Muscle of leg (tissue), 11 donors: ENCODE results near the gene GALT. TPM values are rescaled to one million over a fixed set of nuclear protein-coding genes. Genes with fewer than 3 reads are reported as not detected.

Source experiments
- DNase-seq: peaks from one replicate; pipeline ENCODE4 v3.0.0; 2013
- H3K27ac ChIP-seq: one replicate; pipeline ENCODE4 v1.5.1; 2013; ENCODE audit warnings: mild to moderate bottlenecking, low read length, control low read depth
- H3K27me3 ChIP-seq: one replicate; pipeline ENCODE4 v1.6.1; 2013; ENCODE audit warnings: low read length; ENCODE audit not compliant: control insufficient read depth, insufficient read depth
- H3K36me3 ChIP-seq: one replicate; pipeline ENCODE4 v1.6.1; 2013; ENCODE audit warnings: low read length; ENCODE audit not compliant: control insufficient read depth, insufficient read depth
- H3K4me1 ChIP-seq: one replicate; pipeline ENCODE4 v1.6.1; 2013; ENCODE audit warnings: low read length; ENCODE audit not compliant: control insufficient read depth, insufficient read depth
- H3K4me3 ChIP-seq: one replicate; pipeline ENCODE4 v1.5.1; 2013; ENCODE audit warnings: low read length, control low read depth
- H3K9me3 ChIP-seq: replicated peaks from 2 replicates; pipeline ENCODE4 v1.6.1; 2013; ENCODE audit warnings: low read depth, low read length; ENCODE audit not compliant: control insufficient read depth
- WGBS: methylation state at CpG from one replicate; pipeline ENCODE4 v1.1.5; 2013; ENCODE audit warnings: missing lambda C conversion rate; ENCODE audit not compliant: insufficient coverage; 5-methylcytosine and 5-hydroxymethylcytosine counted together
- polyA plus RNA-seq, 8 donors: library from polyadenylated mRNA; unstranded; fragments of 120-200 nt; gene quantifications; one replicate each; pipeline versions ENCODE4 v1.2.1 to v1.2.3, GENCODE V29; 2013; ENCODE audit warnings: inconsistent platforms in 1 of 8, low replicate concordance in 1 of 8; ENCODE audit not compliant: insufficient read length in 8 of 8, insufficient read depth in 1 of 8
- total RNA-seq: library from RNA; stranded (reverse); fragments of 120-200 nt; gene quantifications from one replicate; pipeline ENCODE4 v1.2.4, GENCODE V29; 2013

GALT gene
- total and polyA plus RNA-seq, 9 donors: 29.5 to 53.5 (median 40.8) TPM

GRCh38 chr9:34690983-34691935 is 44.8 kb downstream of the GALT start, which contains the start of gene CCL19:
CCL19 (minus strand) TSS chr9:34691276; CDS start chr9:34691139, 137 bp downstream.
- Histone ChIP-seq H3K9me3 (no peaks in the 10 kb centered on the region), H3K27me3 (no peaks in the 10 kb centered on the region), H3K4me1 (peaks cover 5% of the 10 kb centered on the region), H3K27ac (no peak within 1 kb of the TSS), H3K4me3 (no peak within 1 kb of the TSS), H3K36me3 (no peaks in the 10 kb centered on the region)
- DNase-seq: no peak
- 45% methylated on average over 3 of the region's 6 CpGs for WGBS

- no peak overlapping the region for H3K4me3 ChIP-seq
- no peak for DNase-seq
- H3K9me3 ChIP-seq: no peaks in the 10 kb centered on the region
- WGBS: no CpG with 5 or more reads among the region's 5 CpGs
- no peaks in the 10 kb centered on the region for H3K27me3 ChIP-seq
- H3K4me1 ChIP-seq: no peaks in the 10 kb centered on the region
- H3K27ac ChIP-seq: no peak overlapping the region
- H3K36me3 ChIP-seq: no peaks in the 10 kb centered on the region
Measured at GRCh38 chr9:34691936-34692315, 45.5 kb downstream of the GALT start.

GRCh38 chr9:34693560-34693959 is 47.1 kb downstream of the GALT start:
- DNase-seq: no peak
- WGBS: no CpG with 5 or more reads among the region's 2 CpGs
- no peak overlapping the region for H3K27ac ChIP-seq
- H3K4me1 ChIP-seq: no peaks in the 10 kb centered on the region
- no peaks in the 10 kb centered on the region for H3K9me3 ChIP-seq
- no peaks in the 10 kb centered on the region for H3K27me3 ChIP-seq
- no peak overlapping the region for H3K4me3 ChIP-seq
- no peaks in the 10 kb centered on the region for H3K36me3 ChIP-seq

GRCh38 chr9:34694811-34695210 is 48.3 kb downstream of the GALT start:
- no peaks in the 10 kb centered on the region for H3K4me1 ChIP-seq
- no peak for DNase-seq
- H3K36me3 ChIP-seq: no peaks in the 10 kb centered on the region
- H3K9me3 ChIP-seq: no peaks in the 10 kb centered on the region
- H3K27ac ChIP-seq: no peak overlapping the region
- no peak overlapping the region for H3K4me3 ChIP-seq
- H3K27me3 ChIP-seq: peaks cover 2% of the 10 kb centered on the region

Other genes starting within 250 kb of the GALT start
- 6.0 TPM for gene FAM219A, start 188.1 kb upstream of the GALT start, total RNA-seq
- gene FAM219A, start 188.1 kb upstream of the GALT start, polyA plus RNA-seq: 10 to 100 TPM; 10.6 to 13.3 (median 11.8) TPM
- gene DNAI1, start 187.9 kb upstream of the GALT start, total RNA-seq: 0.13 TPM
- gene DNAI1, start 187.9 kb upstream of the GALT start, polyA plus RNA-seq: under 1 TPM in 3 of 8 donors, not detected in 5; 0.18 to 0.29 (median 0.25) TPM
- 3.4 TPM for gene ENHO, start 123.7 kb upstream of the GALT start, total RNA-seq
- gene ENHO, start 123.7 kb upstream of the GALT start, polyA plus RNA-seq: 1 to 10 TPM; 2.8 to 6.1 (median 4.8) TPM
- 22.1 TPM for gene CNTFR, start 57.0 kb upstream of the GALT start, total RNA-seq
- gene CNTFR, start 57.0 kb upstream of the GALT start, polyA plus RNA-seq: 10 to 100 TPM; 32.6 to 88.6 (median 63.2) TPM
- 26.1 TPM for gene RPP25L, start 34.6 kb upstream of the GALT start, total RNA-seq
- 10 to 100 TPM; 20.4 to 25.9 (median 22.0) TPM for gene RPP25L, start 34.6 kb upstream of the GALT start, polyA plus RNA-seq
- gene DCTN3, start 26.2 kb upstream of the GALT start, total RNA-seq: 67.4 TPM
- 10 to 100 TPM; 69.0 to 78.7 (median 71.4) TPM for gene DCTN3, start 26.2 kb upstream of the GALT start, polyA plus RNA-seq
- gene ARID3C, start 17.6 kb upstream of the GALT start, total RNA-seq: 0.09 TPM
- gene ARID3C, start 17.6 kb upstream of the GALT start, polyA plus RNA-seq: under 1 TPM in 4 of 8 donors, not detected in 4; 0.07 to 0.15 (median 0.13) TPM
- 27.0 TPM for gene SIGMAR1, start 8.9 kb upstream of the GALT start, total RNA-seq
- 10 to 100 TPM; 44.0 to 62.8 (median 57.1) TPM for gene SIGMAR1, start 8.9 kb upstream of the GALT start, polyA plus RNA-seq
- 142 TPM for gene IL11RA, start 5.5 kb downstream of the GALT start, total RNA-seq
- gene IL11RA, start 5.5 kb downstream of the GALT start, polyA plus RNA-seq: 100 to 1,000 TPM in 7 of 8 donors, 10 to 100 TPM in 1; 95.8 to 181 (median 133) TPM
- gene CCL27, start 16.0 kb downstream of the GALT start, total RNA-seq: 0.31 TPM
- gene CCL27, start 16.0 kb downstream of the GALT start, polyA plus RNA-seq: 1 to 10 TPM in 1 of 8 donors, under 1 TPM in 6, not detected in 1; 0.53 to 1.1 (median 0.63) TPM
- gene CCL19, start 44.6 kb downstream of the GALT start, total RNA-seq: 0.35 TPM
- under 1 TPM in 4 of 8 donors, not detected in 4; 0.16 to 0.48 (median 0.29) TPM for gene CCL19, start 44.6 kb downstream of the GALT start, polyA plus RNA-seq
- gene CCL21, start 63.5 kb downstream of the GALT start, total RNA-seq: 13.5 TPM
- gene CCL21, start 63.5 kb downstream of the GALT start, polyA plus RNA-seq: 10 to 100 TPM in 6 of 8 donors, 1 to 10 TPM in 2; 4.4 to 25.2 (median 18.2) TPM